ENCODE results near the gene TMEM108.

DNA sequence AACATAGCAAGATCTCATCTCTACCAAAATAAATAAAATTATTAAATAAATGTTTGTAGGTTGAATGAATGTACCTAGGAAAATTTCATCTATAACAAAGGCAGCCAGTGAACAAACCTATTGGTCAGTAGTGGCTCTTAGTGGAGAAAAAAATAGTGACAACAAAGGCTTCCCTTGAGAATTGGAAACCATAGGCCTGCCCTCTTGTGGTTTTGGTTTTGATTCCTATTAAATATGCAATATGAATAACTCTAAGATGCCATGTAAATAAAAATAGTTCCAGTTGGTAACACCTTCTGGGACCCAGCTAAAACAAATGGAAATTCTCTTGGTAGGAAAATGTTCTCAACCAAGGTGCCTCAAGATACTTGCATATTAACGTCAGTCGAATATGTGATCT, 216.0 kb downstream of the TMEM108 start:
- TF ChIP-seq TAF1 (IDR thresholded peaks at IDR 0.05; ENCODE audit: borderline replicate concordance, low read depth, low read length) = no peak
- TF ChIP-seq POLR2A (IDR thresholded peaks at IDR 0.05; ENCODE audit: low read depth, low read length) = no peak
- TF ChIP-seq POLR2AphosphoS5 (IDR thresholded peaks at IDR 0.05; ENCODE audit: low read depth, low read length) = no peak
